Adrenal gland (tissue), 5 donors: ENCODE data around the gene CAMKMT.

Source experiments
- POLR2A ChIP-seq, 2 donors: fragments of 450-650 bp; IDR thresholded peaks; one replicate each; pipeline ENCODE4 v1.6.1; 2017; ENCODE audit warnings: antibody characterized with exemption in 2 of 2, mild to moderate bottlenecking in 2 of 2, moderate library complexity in 1 of 2
- TF ChIP-seq, protein P1 (sequence below), 6 experiments: fragments of 450-650 bp in 4 of 6; fragments of 200-600 bp in 2 of 6; sonication (generic) in 1 of 6; IDR thresholded peaks; 1 replicate in 5 of 6; 2 replicates in 1 of 6; pipeline versions ENCODE4 v1.5.1 to v1.8.0; 2016 to 2021; ENCODE audit warnings: antibody characterized with exemption in 6 of 6, mild to moderate bottlenecking in 2 of 6, moderate library complexity in 1 of 6
- donor health status: DM: no; HTN: no; CAD: no.

GRCh38 chr2:44615950-44616518, 254.3 kb downstream of the CAMKMT start:
- TF ChIP-seq, protein P1, sequence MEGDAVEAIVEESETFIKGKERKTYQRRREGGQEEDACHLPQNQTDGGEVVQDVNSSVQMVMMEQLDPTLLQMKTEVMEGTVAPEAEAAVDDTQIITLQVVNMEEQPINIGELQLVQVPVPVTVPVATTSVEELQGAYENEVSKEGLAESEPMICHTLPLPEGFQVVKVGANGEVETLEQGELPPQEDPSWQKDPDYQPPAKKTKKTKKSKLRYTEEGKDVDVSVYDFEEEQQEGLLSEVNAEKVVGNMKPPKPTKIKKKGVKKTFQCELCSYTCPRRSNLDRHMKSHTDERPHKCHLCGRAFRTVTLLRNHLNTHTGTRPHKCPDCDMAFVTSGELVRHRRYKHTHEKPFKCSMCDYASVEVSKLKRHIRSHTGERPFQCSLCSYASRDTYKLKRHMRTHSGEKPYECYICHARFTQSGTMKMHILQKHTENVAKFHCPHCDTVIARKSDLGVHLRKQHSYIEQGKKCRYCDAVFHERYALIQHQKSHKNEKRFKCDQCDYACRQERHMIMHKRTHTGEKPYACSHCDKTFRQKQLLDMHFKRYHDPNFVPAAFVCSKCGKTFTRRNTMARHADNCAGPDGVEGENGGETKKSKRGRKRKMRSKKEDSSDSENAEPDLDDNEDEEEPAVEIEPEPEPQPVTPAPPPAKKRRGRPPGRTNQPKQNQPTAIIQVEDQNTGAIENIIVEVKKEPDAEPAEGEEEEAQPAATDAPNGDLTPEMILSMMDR (IDR thresholded peaks at IDR 0.05): no peak
- TF ChIP-seq POLR2A (IDR thresholded peaks at IDR 0.05): no peak
